ENCODE results near the gene DCDC2B. TPM values are rescaled to one million over a fixed set of nuclear protein-coding genes. Genes with fewer than 3 reads are reported as not detected.

Gene DCDC2B
- total RNA-seq, 1 experiment from 2014 or later = not detected

DNA sequence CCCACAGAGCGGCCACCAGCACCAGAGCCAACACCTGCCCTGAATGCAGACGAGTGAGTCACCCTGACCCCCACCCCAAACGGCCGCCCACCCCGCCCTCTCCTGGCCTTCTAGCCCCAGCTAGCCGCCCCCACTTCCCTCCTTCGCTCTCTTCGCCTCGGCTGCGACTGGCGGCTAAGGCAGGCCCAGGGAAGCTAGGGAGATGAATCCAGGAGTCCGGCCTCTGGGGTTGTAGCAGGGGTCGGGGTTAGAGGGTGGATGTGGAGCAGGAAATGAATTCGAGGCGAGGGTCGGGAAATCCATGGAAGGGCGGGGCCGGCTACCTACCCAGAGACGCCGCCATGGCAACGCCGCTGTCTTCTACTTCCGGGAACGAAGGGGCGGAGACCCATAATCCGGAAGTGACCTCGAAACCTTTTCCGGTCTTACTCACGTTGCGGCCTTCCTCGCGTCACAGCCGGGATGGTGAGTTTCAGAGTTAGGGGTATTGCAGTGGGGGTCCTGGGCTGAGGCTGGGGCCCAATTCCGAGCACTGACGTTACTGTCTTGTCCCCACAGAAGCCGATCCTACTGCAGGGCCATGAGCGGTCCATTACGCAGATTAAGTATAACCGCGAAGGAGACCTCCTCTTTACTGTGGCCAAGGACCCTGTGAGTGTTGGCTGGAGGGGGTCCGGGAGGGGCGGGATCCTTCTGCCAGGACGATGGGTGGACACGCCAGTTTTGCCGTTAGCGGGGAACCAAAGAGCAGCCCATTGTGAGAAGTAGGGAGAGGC, 13.3 kb downstream of the DCDC2B start, which contains the start of the genes EIF3I and TMEM234:
Gene EIF3I, plus strand, starts transcription at position 428 of the 776 bp plus-strand sequence. Its CDS starts 35 bp downstream, at position 463.
Gene TMEM234, minus strand, starts transcription at position 374 of the 776 bp plus-strand sequence. Its CDS starts 31 bp downstream, at position 343.
- peak; percentile 90 for DNase-seq (ENCODE audit: low read depth)

DNA sequence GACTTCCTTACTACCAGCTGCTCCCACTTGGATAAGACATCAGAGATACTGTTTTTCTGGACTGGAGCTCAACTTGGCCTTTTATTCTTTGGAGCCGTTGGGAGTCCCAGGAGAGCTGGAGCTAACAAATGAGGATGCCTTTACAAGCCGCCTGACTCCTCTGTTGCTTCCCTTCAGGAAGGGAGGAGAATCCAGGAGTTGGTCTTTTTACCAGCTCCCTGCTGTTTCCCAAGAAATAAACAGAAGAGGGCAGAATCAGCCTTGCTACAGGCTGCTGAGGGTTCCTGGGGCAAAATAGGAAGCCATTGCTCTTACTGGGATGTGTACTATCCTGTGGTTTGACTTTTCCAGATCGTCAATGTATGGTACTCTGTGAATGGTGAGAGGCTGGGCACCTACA, 14.8 kb downstream of the DCDC2B start:
- no peak for DNase-seq (ENCODE audit: low read depth)

DNA sequence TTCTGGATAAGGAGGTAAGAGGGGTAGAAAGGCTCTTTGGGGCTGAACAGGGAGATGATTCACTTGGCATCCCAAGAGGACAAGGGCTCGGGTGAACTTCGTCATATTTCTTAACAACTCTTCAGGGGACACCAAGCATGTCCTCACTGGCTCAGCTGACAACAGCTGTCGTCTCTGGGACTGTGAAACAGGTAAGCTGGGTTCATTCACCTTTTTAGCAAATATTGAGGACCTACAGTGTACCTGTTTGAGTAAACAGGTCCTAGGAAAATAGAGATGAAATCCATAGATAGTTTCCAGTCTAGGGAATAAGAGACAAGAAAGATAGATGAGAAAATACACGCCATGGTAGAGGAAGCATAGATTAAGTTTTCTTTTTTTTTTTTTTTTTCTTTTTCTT, 15.4 kb downstream of the DCDC2B start:
- no peak for DNase-seq (ENCODE audit: low read depth)

DNA sequence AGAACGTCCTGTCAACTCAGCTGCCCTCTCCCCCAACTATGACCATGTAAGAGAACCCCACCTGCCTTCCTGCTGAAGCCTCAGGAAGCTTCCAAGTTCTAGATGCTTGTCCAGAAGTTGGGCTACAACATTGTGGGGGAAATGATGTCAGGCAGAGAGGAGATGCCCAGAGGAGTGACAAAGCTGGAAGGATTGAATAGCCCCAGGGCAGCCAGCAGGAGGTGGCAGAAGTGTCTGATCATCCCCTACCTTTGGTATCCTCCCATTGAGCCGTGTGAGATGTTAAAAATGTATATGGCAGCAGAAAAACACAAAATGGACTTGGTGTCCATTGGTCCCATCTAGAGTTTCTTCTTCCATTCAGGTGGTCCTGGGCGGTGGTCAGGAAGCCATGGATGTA, 19.9 kb downstream of the DCDC2B start:
- no peak for DNase-seq (ENCODE audit: low read depth)

DNA sequence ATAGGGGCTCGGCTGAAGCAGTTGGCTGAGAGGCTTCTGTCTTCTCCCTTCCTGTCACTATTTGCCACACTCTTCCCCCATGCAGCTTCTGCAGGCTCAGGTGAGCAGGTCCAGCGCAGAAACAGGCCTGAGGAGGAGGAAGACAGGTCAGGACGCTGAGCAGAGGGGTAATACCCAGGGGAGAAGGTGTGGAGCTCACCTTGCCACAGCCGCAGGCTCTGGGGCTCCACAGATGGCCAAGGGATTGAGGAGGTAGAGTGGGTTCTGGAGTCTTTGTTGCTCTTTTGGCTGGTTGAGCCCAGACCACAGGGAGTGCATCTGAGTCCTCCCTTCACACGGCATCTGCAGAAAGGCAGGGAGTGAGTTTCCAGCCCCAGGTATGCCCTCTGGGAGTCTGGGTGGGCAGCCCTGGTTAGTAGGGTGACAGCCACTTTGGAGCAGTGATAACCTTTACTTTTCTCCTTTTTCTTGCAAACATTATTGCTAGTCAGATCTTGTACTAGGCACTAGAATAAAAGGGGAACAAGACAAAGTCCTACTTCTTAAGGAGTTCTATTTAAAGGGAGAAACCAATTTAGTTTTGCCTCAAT, 23.0 kb downstream of the DCDC2B start:
- no peak for DNase-seq (ENCODE audit: low read depth)

DNA sequence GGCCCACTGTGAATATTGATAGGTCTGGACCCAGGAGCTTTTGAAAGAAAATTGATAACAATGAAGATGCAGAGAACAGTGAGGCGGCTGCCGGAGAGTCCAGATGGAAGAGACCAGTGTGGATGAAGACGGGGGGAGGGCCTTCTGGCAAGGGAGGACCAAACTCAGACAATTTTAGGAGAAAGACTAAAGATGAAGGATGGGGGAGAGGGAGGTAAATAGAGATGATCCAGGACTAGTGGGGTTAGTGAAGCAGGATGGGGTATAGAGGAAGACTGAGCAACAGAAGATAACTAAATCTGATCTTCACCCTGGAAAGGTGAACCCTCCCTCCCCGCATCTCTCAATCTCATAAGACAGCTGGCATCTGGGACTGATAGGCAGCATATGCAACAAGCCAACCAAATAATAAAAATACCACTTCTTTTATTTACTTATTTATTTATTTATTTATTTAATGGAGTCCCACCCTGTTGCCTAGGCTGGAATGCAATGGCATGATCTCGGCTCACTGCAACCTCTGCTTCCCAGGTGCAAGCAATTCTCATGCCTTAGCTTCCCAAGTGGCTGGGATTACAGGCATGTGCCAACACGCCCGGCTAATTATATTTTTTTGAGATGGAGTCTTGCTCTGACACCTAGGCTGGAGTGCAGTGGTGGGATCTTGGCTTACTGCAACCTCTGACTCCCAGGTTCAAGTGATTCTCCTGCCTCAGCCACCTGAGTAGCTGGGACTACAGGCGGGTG, 23.8 kb downstream of the DCDC2B start:
- no peak for DNase-seq (ENCODE audit: low read depth)

DNA sequence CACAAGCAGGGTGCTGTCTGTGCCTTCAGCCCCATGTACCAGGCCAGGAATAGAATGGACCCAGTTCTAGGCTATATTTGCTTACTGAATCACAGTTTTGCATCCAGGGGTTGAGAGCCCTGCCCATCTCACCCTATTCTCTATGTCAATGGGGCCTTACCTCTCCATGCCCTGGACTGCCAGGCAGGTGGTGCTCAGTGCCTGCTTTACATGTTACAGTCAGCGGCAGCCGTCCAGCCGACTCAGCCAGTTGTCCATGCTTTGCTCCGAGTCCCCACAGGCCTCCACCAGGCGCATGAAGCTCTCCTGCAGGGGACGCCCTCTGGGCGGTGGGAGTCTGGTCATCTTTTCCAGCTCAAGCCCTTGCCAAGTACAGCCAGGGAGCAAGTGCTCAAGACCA, 25.9 kb downstream of the DCDC2B start:
- DNase-seq (ENCODE audit: low read depth) = no peak

DNA sequence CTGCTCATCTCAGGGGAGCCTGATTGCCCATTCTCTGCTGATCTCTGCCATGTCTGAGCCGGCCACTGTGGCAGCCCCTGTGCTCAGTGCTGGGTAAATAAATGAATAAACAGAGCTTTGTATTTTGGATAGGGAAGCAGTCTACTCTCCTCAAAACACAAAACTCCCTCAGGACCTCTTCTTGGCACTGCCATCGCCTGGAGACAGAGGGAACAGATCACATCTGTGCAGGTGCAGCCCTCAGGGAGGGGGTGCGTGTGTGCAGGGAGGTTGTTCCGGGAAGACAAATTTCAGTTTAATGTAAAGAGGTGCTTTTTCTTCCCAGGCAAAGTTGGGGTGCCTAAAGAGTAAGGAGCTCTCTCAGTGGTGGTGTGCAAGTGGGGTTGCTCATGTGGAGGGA, 30.4 kb downstream of the DCDC2B start:
- DNase-seq (ENCODE audit: low read depth) = no peak

DNA sequence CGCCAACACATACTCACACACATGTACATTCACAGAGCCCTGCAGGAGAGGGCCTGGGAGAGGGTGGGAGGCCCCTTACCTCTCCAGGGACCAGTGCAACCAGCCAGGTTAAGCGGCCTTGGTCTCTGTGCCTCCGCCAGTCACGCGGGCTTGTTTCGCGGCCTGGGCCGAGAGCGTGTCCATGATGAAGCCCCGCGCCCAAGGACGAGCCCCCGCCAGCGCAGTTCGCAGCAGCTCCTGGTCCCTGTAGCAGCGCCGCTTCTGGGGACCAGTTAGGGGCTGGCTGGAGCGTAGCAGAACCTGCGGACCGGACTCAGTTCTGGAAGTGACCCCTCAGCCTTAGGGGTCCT, 30.9 kb downstream of the DCDC2B start:
- DNase-seq (ENCODE audit: low read depth) = no peak

DNA sequence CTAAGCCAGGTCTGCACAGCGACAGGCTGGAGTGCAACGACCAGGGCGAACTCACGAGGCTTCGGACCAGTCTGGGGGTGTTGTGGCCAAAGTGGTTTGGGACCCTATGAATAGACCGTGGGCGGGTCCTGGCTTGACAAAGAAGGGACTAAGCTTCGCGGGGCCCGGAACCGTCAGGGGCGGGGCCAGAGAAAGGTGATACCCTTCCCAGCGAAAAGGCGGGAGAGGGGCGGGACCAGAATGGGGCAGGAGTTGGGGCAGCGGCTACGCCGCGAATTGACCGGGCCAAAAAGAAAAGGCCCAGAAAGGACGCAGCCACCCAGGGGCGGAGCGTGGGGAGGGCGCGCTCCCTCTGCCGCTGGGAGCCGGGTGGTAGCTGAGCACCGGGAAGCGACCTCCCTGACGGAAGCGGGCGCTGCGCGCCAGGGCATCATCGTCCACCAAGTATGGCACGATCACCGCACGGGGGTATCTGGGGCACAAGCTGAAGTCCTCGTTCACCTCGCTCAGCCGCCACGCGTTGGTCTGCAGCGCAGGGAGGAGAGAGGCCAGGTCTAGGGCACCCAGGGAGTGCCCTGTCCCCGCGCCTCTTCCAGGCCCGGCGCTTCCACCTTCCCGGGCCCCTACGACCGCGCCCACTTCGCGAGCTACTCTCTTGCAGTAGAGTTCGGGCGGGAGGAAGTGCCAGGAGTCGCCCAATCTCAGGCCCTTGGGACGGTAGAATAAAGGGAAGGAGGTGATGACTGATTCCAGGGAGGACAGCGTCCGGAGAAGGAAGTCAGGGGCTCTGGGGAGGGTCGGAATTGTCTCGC, 31.5 kb downstream of the DCDC2B start:
- DNase-seq (ENCODE audit: low read depth) = peak; percentile 71

DNA sequence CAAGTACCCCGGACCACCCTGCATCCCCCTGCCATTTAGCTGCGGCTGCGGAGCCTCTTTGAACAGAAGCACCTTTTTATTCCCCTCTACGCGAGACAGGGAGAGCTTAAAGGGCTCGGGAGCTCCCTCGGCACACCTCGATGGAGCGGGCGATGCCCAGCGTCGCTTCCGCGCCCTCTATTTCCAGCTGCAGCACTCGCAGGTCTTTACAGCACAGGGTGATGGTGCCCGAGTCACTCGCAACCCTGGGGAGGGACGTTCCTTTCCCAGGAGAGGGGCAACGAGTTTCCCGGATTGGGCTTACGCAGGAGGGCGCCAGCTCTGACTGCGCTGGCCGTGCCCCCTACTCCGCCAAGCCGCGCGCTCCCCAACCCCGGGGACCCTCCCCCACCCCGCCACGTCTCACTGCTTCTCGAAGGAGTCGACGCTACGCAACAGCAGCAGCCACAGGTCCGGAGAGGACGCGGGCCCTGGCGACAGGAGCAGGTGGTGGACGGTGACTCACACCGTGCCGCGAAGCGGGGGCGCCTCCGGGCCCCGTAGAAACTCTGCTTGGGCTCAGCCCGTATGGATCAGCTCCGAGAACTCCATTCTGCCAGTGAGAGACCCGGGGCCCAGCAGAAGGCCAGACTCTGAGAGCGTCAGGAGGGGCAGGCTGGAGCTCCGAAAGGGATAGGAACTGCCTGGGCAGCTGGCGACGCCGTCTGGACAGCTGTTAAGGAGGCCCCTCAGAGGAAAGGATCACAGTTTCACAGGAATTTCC, 32.3 kb downstream of the DCDC2B start:
- DNase-seq (ENCODE audit: low read depth) = peak; percentile 68

DNA sequence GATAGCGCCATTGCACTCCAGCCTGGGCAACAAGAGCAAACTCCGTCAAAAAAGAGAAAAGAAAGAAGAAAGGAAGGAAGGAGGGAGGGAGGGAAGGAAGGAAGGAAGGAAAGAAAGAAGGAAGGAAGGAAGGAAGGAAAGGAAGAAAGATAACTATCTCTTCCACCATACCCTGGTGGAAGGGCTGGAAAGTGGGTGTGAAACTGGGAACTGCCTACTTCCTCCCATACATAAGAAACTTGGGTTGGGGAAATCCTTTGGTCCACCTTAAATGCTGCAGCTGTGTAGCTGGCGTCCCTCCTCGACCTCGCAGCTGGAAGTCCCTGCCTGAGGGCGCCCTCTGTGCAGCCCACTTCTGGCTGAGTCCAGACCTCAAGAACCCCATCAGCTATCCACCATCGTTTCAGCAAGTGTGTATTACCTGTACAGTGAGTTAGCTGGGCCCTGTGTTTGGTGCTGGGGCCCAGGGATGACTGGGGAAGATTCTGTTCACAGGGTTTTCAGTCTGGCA, 33.5 kb downstream of the DCDC2B start:
- DNase-seq (ENCODE audit: low read depth) = peak; percentile 69

DNA sequence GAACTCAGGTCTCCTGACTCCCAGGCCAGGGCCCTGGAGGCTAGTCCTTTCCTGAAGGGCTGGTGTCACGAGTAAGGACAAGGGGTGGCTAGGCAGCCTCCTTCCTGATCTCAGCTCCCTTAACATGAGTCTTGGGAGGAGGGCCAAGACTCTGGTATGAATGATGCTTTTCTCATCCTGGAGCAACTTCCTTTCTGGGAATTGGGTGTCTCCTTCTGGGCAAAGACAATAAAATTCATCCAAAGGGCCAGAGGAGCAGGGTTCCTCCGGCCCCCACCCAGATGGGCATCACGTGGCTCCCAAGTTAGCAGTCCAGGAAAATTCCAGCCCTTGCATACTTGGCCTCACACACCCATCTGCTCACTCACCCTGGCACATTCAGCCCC, 38.0 kb downstream of the DCDC2B start, which contains the start of gene FAM167B:
Gene FAM167B, plus strand, starts transcription at position 335 of the 386 bp plus-strand sequence. CDS start 200 bp downstream, outside the sequence.
- DNase-seq (ENCODE audit: low read depth) = peak; percentile 61

DNA sequence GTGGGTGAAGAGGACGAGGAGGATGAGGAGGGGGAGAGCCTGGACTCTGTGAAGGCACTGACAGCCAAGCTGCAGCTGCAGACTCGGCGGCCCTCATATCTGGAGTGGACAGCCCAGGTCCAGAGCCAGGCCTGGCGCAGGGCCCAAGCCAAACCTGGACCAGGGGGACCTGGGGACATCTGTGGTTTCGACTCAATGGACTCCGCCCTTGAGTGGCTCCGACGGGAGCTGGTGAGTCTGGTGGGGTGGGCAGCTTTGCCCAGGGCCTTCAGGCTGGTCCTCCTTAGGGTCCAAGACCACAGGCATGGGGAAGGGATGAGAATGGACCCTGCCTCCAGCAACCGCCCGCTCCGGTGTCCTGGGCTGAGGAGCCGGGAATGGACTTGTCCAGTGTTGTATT, 38.6 kb downstream of the DCDC2B start:
- DNase-seq (ENCODE audit: low read depth) = no peak

DNA sequence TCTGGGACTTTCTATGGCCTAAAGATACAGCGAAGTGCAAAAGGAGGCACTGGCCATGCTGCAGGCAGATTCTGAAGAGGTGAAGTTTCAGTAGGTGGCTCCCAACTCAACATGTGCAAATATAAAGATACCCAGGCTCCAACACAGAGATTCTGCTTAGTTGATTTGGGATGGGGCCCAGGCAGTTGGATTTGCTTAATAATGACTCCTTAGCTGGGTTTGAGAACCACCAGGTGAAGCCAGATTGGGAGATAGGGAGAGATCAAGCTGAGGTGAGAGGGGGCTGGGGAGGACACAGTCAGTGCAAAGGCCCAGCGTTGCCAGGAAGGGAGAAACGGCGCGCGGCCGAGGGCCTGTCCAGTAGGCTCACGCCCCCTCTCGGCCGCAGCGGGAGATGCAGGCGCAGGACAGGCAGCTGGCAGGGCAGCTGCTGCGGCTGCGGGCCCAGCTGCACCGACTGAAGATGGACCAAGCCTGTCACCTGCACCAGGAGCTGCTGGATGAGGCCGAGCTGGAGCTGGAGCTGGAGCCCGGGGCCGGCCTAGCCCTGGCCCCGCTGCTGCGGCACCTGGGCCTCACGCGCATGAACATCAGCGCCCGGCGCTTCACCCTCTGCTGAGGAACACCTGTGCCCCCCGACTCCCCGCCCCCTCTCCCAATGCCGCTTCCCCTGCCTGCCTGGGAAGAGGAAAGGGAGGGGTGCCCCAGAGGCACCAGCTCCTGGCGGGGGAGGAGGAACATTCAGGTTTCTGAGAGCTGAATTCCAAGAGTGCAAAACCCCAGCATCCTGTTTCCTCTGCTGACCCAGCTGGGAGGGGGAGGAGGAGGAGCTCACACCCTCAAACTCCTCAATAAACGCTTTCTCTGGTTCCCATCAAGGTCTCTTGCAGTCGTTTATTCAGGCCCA, 39.3 kb downstream of the DCDC2B start:
- DNase-seq (ENCODE audit: low read depth) = peak; percentile 63

DNA sequence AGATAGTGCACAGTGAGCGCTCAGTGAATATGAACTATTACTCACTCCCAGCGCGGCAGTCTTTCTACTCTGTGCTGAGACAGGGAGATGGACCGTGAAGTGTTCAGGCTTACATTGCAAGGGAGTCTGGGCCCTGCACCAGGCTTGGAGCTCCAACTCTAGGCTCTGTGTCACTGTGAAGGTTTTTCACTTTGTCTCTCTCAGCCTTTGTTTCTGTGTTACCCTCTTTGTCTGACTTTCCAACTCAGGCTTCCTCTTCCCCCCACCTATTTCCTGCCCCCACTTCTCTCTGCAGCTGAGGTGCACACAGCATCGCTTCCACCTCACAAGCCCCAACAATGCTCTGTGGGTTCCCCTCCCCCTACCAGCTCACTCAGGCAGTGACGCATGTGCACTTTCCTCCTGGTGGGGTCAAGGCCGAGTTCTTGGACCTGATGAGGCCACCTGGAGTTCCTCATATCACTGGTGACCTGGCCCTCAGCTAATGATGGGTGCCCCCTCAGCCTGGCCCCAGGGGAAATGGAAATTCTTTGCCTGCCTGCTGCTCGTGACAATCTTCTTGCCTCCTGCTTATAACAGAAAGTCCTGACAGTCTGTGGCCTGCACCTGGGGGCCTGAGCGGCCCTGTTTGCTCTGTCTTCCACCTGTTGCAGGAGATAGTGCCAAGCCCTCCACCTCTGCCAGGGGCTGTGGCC, 41.1 kb downstream of the DCDC2B start:
- no peak for DNase-seq (ENCODE audit: low read depth)

DNA sequence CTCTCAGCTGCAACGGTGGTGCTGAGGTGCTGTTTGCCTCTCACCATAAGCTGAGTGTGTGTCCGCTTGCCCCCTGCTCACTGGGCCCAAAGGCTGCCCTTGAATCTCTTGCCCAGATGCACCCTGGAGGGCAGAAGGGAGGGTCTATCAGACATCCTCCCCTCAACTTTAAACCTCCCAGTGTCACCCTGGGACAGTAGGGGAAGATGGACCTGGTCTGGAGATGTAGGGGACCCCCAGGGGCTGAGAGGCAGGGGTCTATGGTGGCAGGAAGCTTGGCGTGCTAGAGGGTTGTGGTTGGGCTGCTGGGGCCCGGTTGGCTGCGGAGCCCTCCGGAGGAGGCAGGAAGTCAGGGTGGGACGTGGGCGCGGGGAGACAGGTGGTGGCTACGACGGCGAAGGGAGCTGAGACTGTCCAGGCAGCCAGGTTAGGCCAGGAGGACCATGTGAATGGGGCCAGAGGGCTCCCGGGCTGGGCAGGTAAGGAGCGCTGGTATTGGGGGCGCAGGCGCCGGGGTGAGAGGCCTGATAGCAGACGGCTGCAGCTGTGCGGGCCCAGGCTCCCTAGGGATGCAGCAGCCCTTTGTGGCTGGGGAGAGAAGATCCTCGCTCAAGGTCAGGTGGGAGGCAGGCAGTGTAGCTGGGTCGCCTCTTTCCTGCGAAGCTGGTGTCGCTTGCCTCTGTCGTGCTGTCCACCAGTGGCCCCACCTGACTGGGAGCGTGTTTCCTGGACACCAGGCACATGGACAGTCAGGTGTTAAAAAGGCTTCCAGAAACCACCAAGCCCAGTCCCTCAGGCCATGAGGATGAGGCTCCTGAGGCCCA, 42.2 kb downstream of the DCDC2B start, which contains the start of gene LCK:
Gene LCK, plus strand, starts transcription at position 373 of the 824 bp plus-strand sequence. CDS start 23,065 bp downstream, outside the sequence.
- no peak for DNase-seq (ENCODE audit: low read depth)
